H9 (cell line): Measurements from ENCODE around the gene PRPF40A. TPM values are rescaled to one million over a fixed set of nuclear protein-coding genes. Genes with fewer than 3 reads are reported as not detected.

ENCODE experiments used
- DNase-seq: peaks from one replicate; pipeline ENCODE4 v3.0.0-alpha.2; 2017
- H2AFZ ChIP-seq: one replicate; pipeline ENCODE4 v1.6.1; 2013; ENCODE audit warnings: mild to moderate bottlenecking, low read length, control low read depth, moderate library complexity
- H2AK5ac ChIP-seq: 2 replicates; pipeline ENCODE4 v1.6.1; 2013; ENCODE audit warnings: low read length, control low read depth, mixed read lengths; ENCODE audit not compliant: insufficient read length
- H2BK120ac ChIP-seq: one replicate; pipeline ENCODE4 v1.6.1; 2013; ENCODE audit warnings: low read depth, mild to moderate bottlenecking, low read length, control low read depth, inconsistent platforms; ENCODE audit not compliant: poor library complexity, severe bottlenecking
- H2BK12ac ChIP-seq: 2 replicates; pipeline ENCODE4 v1.6.1; 2013; ENCODE audit warnings: low read length, control low read depth, mixed read lengths, low read depth; ENCODE audit not compliant: insufficient read length
- H2BK15ac ChIP-seq: 2 replicates; pipeline ENCODE4 v1.6.1; 2013; ENCODE audit warnings: low read depth, low read length, control low read depth
- H2BK20ac ChIP-seq: one replicate; pipeline ENCODE4 v1.6.1; 2013; ENCODE audit warnings: low read depth, mild to moderate bottlenecking, low read length, control low read depth, inconsistent platforms; ENCODE audit not compliant: poor library complexity, severe bottlenecking
- H2BK5ac ChIP-seq: 2 replicates; pipeline ENCODE4 v1.6.1; 2013; ENCODE audit warnings: low read length, control low read depth, mixed read lengths; ENCODE audit not compliant: insufficient read length
- H3K14ac ChIP-seq: 2 replicates; pipeline ENCODE4 v1.6.1; 2013; ENCODE audit warnings: low read length, control low read depth; ENCODE audit not compliant: insufficient read depth
- H3K18ac ChIP-seq: 2 replicates; pipeline ENCODE4 v1.6.1; 2013; ENCODE audit warnings: low read depth, mild to moderate bottlenecking, mixed read lengths, low read length, control low read depth; ENCODE audit not compliant: insufficient read length
- H3K23ac ChIP-seq: 2 replicates; pipeline ENCODE4 v1.6.1; 2013; ENCODE audit warnings: low read length, control low read depth, mixed read lengths, low read depth; ENCODE audit not compliant: insufficient read length
- H3K23me2 ChIP-seq: 2 replicates; pipeline ENCODE4 v1.6.1; 2013; ENCODE audit warnings: low read depth, mild to moderate bottlenecking, mixed read lengths, low read length, control low read depth; ENCODE audit not compliant: insufficient read length, poor library complexity, severe bottlenecking
- H3K27ac ChIP-seq: 2 replicates; pipeline ENCODE4 v1.5.1; 2013; ENCODE audit warnings: low read length, control low read depth, mixed read lengths, low read depth; ENCODE audit not compliant: insufficient read length
- H3K27me3 ChIP-seq: 2 replicates; pipeline ENCODE4 v1.6.1; 2013; ENCODE audit warnings: low read length, control low read depth, inconsistent platforms; ENCODE audit not compliant: insufficient read depth
- H3K4ac ChIP-seq: 2 replicates; pipeline ENCODE4 v1.6.1; 2013; ENCODE audit warnings: low read depth, mild to moderate bottlenecking, control low read depth, inconsistent platforms, low read length, moderate library complexity
- H3K4me1 ChIP-seq: 2 replicates; pipeline ENCODE4 v1.6.1; 2013; ENCODE audit warnings: low read length, control low read depth, inconsistent platforms; ENCODE audit not compliant: insufficient read depth
- H3K4me2 ChIP-seq: 2 replicates; pipeline ENCODE4 v1.6.1; 2013; ENCODE audit warnings: low read length, control low read depth, mixed read lengths; ENCODE audit not compliant: insufficient read length, insufficient read depth
- H3K56ac ChIP-seq: 2 replicates; pipeline ENCODE4 v1.6.1; 2013; ENCODE audit warnings: low read depth, mild to moderate bottlenecking, mixed read lengths, low read length, control low read depth; ENCODE audit not compliant: insufficient read length
- H3K79me1 ChIP-seq: 2 replicates; pipeline ENCODE4 v1.6.1; 2013; ENCODE audit warnings: low read depth, mild to moderate bottlenecking, moderate library complexity, low read length, control low read depth, inconsistent platforms; ENCODE audit not compliant: insufficient read depth, poor library complexity, severe bottlenecking
- H3K79me2 ChIP-seq: 2 replicates; pipeline ENCODE4 v1.6.1; 2013; ENCODE audit warnings: low read length, control low read depth, inconsistent platforms; ENCODE audit not compliant: insufficient read depth
- H3K9ac ChIP-seq: 2 replicates; pipeline ENCODE4 v1.6.1; 2013; ENCODE audit warnings: low read length, control low read depth, mixed read lengths; ENCODE audit not compliant: insufficient read length; ENCODE audit errors: extremely low read depth
- H3K9me3 ChIP-seq: one replicate; pipeline ENCODE4 v1.6.1; 2013; ENCODE audit warnings: low read depth, low read length, inconsistent platforms; ENCODE audit not compliant: control insufficient read depth
- H3T11ph ChIP-seq: one replicate; pipeline ENCODE4 v1.6.1; 2013; ENCODE audit warnings: mild to moderate bottlenecking, low read length, control low read depth, inconsistent platforms
- H4K20me1 ChIP-seq: one replicate; pipeline ENCODE4 v1.6.1; 2013; ENCODE audit not compliant: control insufficient read depth, insufficient read length, insufficient read depth
- H4K5ac ChIP-seq: 2 replicates; pipeline ENCODE4 v1.6.1; 2013; ENCODE audit warnings: low read depth, mild to moderate bottlenecking, mixed read lengths, low read length, control low read depth; ENCODE audit not compliant: insufficient read length
- H4K8ac ChIP-seq: replicated peaks from 2 replicates; pipeline ENCODE4 v1.6.1; 2013; ENCODE audit warnings: low read length, control low read depth, mixed read lengths, low read depth; ENCODE audit not compliant: insufficient read length
- H4K91ac ChIP-seq: 2 replicates; pipeline ENCODE4 v1.6.1; 2013; ENCODE audit warnings: low read depth, mild to moderate bottlenecking, moderate library complexity, mixed read lengths, low read length, control low read depth; ENCODE audit not compliant: insufficient read length
- H3K27ac Mint-ChIP-seq, 3 experiments: 2 replicates in 2 of 3; 3 replicates in 1 of 3; pipeline ENCODE4 v1.8.0; 2020 to 2021; ENCODE audit warnings: mixed read lengths in 3 of 3, mild to moderate bottlenecking in 1 of 3, moderate library complexity in 1 of 3
- H3K27me3 Mint-ChIP-seq: 2 replicates; pipeline ENCODE4 v1.8.0; 2021; ENCODE audit warnings: low read depth, mild to moderate bottlenecking, moderate library complexity, mixed read lengths
- H3K36me3 Mint-ChIP-seq, 3 experiments: 2 replicates in 2 of 3; 3 replicates in 1 of 3; pipeline ENCODE4 v1.8.0; 2020 to 2021; ENCODE audit warnings: low read depth in 3 of 3, mixed read lengths in 3 of 3; ENCODE audit not compliant: insufficient read depth in 1 of 3
- H3K4me1 Mint-ChIP-seq, 2 experiments: 2 replicates each; pipeline ENCODE4 v1.8.0; 2020; ENCODE audit warnings: mixed read lengths in 2 of 2
- H3K4me3 Mint-ChIP-seq, 2 experiments: 2 replicates in 1 of 2; 3 replicates in 1 of 2; pipeline ENCODE4 v1.8.0; 2020 to 2021; ENCODE audit warnings: mild to moderate bottlenecking in 2 of 2, mixed read lengths in 2 of 2, moderate library complexity in 1 of 2
- H3K9me3 Mint-ChIP-seq, 2 experiments: 2 replicates in 1 of 2; 3 replicates in 1 of 2; pipeline ENCODE4 v1.8.0; 2020; ENCODE audit warnings: mild to moderate bottlenecking in 2 of 2, mixed read lengths in 2 of 2, moderate library complexity in 1 of 2
- CTCF ChIP-seq: fragments of 200-600 bp; sonication (generic); conservative IDR thresholded peaks from 3 replicates; pipeline ENCODE4 v1.8.0; 2021; ENCODE audit warnings: antibody characterized with exemption, mild to moderate bottlenecking
- WGBS: extraction: QIAGEN DNeasy Blood & Tissue Kit; methylation state at CpG from one replicate; pipeline ENCODE4 v1.1.7; 2013; ENCODE audit warnings: missing lambda C conversion rate, low lambda C conversion rate, mixed read lengths; ENCODE audit not compliant: insufficient read length; ENCODE audit errors: extremely low coverage; 5-methylcytosine and 5-hydroxymethylcytosine counted together
- total RNA-seq: library from RNA; stranded (reverse); gene quantifications from 2 replicates; pipeline ENCODE4 v1.2.1, GENCODE V29; 2021

Gene PRPF40A
- total RNA-seq, 1 experiment from 2014 or later: 158 TPM

DNA sequence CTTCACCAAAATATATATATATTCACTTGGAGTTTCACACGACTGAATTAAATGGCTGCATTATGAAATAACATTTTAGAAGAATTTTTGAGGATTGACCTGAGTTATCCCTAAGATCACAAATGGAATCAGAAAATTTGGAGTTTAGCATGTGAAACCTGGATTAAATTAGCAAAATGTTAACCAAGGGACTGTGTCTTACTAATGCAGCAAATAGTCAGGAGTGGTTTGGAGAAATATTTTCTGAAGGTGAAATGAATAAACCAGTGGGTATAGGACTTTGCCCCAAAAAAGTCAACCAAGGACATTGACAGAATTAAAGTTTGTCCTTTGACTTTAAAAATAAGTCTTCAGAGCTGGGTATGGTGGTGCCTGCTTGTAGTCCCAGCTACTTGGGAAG lies 111.2 kb downstream of the PRPF40A start:
- Histone ChIP-seq H3K9me3 (no peaks in the 10 kb centered on the region), H3K4me2 (no peak overlapping the region), H3T11ph (no peak overlapping the region), H3K18ac (no peak overlapping the region), H2BK5ac (no peak overlapping the region), H2BK12ac (no peak overlapping the region), H2AFZ (no peak overlapping the region), H3K23ac (no peak overlapping the region), H3K23me2 (no peaks in the 10 kb centered on the region), H3K27me3 (no peaks in the 10 kb centered on the region), H2BK15ac (no peak overlapping the region), H2AK5ac (no peak overlapping the region), H3K79me2 (no peaks in the 10 kb centered on the region), H2BK120ac (no peak overlapping the region), H4K20me1 (no peaks in the 10 kb centered on the region), H3K9ac (no peak overlapping the region), H3K56ac (no peak overlapping the region), H3K79me1 (no peaks in the 10 kb centered on the region), H3K14ac (no peak overlapping the region), H2BK20ac (no peak overlapping the region), H4K8ac (no peak overlapping the region), H3K4ac (no peak overlapping the region), H3K27ac (no peak overlapping the region), H3K4me1 (no peaks in the 10 kb centered on the region), H4K91ac (no peak overlapping the region), H4K5ac (no peak overlapping the region)
- H3K27ac Mint-ChIP-seq: no peak overlapping the region
- WGBS: no CpG with 5 or more reads among the region's 1 CpG
- H3K27me3 Mint-ChIP-seq: no peaks in the 10 kb centered on the region
- DNase-seq: no peak
- peaks cover 0 to 3% of the 10 kb centered on the region in 2 experiments; a peak in 1 of 4 replicates for H3K4me1 Mint-ChIP-seq
- no peaks in the 10 kb centered on the region for H3K9me3 Mint-ChIP-seq
- no peak for TF ChIP-seq CTCF
- H3K4me3 Mint-ChIP-seq: no peak overlapping the region
- H3K36me3 Mint-ChIP-seq: peaks cover 0 to 15% (median 5%) of the 10 kb centered on the region in 3 experiments; a peak in 3 of 7 replicates
